K562 (cell line): ENCODE data around the gene SLC48A1. TPM values are rescaled to one million over a fixed set of nuclear protein-coding genes. Genes with fewer than 3 reads are reported as not detected.

Source experiments
- ATAC-seq: fragments of 200-7000 bp; cut with Tn5 transposase; 3 replicates; pipeline ENCODE4 v1.9.1; 2020; ENCODE audit warnings: moderate library complexity
- BruUV-seq: library from RNA; stranded (reverse); fragments of 400-500 nt; replicated peaks from 2 replicates; lab custom pipeline; 2021; lab: Mats Ljungman, UMichigan
- CTCF ChIA-PET: fragments of 300-600 bp; formaldehyde crosslinking; extraction: SDS; loops from one replicate; lab custom pipeline; 2021; ENCODE audit warnings: low intra/inter-chr PET ratio; lab: Yijun Ruan, JAX
- POLR2A ChIA-PET: fragments of 300-600, 350-650 bp; sonication (Branson Sonifier 250); formaldehyde crosslinking; extraction: SDS; loops from one replicate; lab custom pipeline; 2021; ENCODE audit warnings: antibody characterized with exemption, inconsistent platforms; lab: Yijun Ruan, JAX
- DNase-seq, 4 experiments: peaks; one replicate each; pipeline versions ENCODE4 v3.0.0 to v3.0.0-alpha.2; 2011 to 2018; ENCODE audit warnings: low spot score in 3 of 4, mixed read lengths in 3 of 4; ENCODE audit errors: extremely low read depth in 1 of 4
- FAIRE-seq: peaks from 2 replicates; lab custom pipeline; 2011; peaks lifted over from hg19 to GRCh38; lab: Jason Lieb, UNC
- H2AFZ ChIP-seq: 2 replicates; pipeline ENCODE4 v1.6.0; 2011; ENCODE audit warnings: low read depth, low read length, control low read depth, inconsistent platforms
- H3K27ac ChIP-seq: fragments of 200-600 bp; 3 replicates; pipeline ENCODE4 v1.8.0; 2011; ENCODE audit warnings: low read depth, mild to moderate bottlenecking, control low read depth, inconsistent platforms, low read length, moderate library complexity, mixed read lengths; ENCODE audit errors: extremely low read depth
- H3K27me3 ChIP-seq, 2 experiments: fragments of 300-600 bp in 1 of 2; 2 replicates in 1 of 2; 3 replicates in 1 of 2; pipeline versions ENCODE4 v1.6.0 to v1.8.0; 2011; ENCODE audit warnings: inconsistent platforms in 2 of 2, low read length in 2 of 2, mild to moderate bottlenecking in 1 of 2, mixed read lengths in 1 of 2, moderate library complexity in 1 of 2; ENCODE audit not compliant: control insufficient read depth in 2 of 2, insufficient read depth in 2 of 2
- H3K36me3 ChIP-seq: fragments of 300-600 bp; 3 replicates; pipeline ENCODE4 v1.8.0; 2011; ENCODE audit warnings: mild to moderate bottlenecking, low read length, inconsistent platforms; ENCODE audit not compliant: control insufficient read depth, insufficient read depth
- H3K4me1 ChIP-seq, 2 experiments: fragments of 200-600 bp in 1 of 2; replicated peaks in 1 of 2; 2 replicates in 1 of 2; 3 replicates in 1 of 2; pipeline versions ENCODE4 v1.5.1 to v1.8.0; 2011; ENCODE audit warnings: inconsistent platforms in 2 of 2, low read length in 2 of 2, mild to moderate bottlenecking in 1 of 2, mixed read lengths in 1 of 2, moderate library complexity in 1 of 2; ENCODE audit not compliant: control insufficient read depth in 2 of 2, insufficient read depth in 2 of 2
- H3K4me2 ChIP-seq: 2 replicates; pipeline ENCODE4 v1.6.1; 2011; ENCODE audit warnings: low read length, control low read depth, inconsistent platforms, mixed read lengths; ENCODE audit not compliant: insufficient read depth
- H3K4me3 ChIP-seq: fragments of 200-600 bp; sonication (generic), shearing (Covaris generic); 2 replicates; pipeline ENCODE4 v1.5.1; 2016; ENCODE audit warnings: control low read depth, inconsistent platforms
- H3K79me2 ChIP-seq: fragments of 200-600 bp; 3 replicates; pipeline ENCODE4 v1.8.0; 2011; ENCODE audit warnings: low read length, inconsistent platforms; ENCODE audit not compliant: control insufficient read depth, insufficient read depth
- H3K9ac ChIP-seq, 2 experiments: 2 replicates each; pipeline versions ENCODE4 v1.6.0 to v1.6.1; 2011; ENCODE audit warnings: low read depth in 2 of 2, low read length in 2 of 2, control low read depth in 1 of 2, inconsistent platforms in 1 of 2, mild to moderate bottlenecking in 1 of 2, mixed read lengths in 1 of 2; ENCODE audit not compliant: insufficient read depth in 1 of 2
- H3K9me1 ChIP-seq: one replicate; pipeline ENCODE4 v1.6.0; 2011; ENCODE audit warnings: inconsistent platforms, mild to moderate bottlenecking, low read length, moderate library complexity; ENCODE audit not compliant: control insufficient read depth, insufficient read depth
- H3K9me3 ChIP-seq: replicated peaks from 2 replicates; pipeline ENCODE4 v1.5.1; 2011; ENCODE audit warnings: low read depth, low read length, inconsistent platforms; ENCODE audit not compliant: control insufficient read depth, insufficient read depth
- H4K20me1 ChIP-seq: replicated peaks from 2 replicates; pipeline ENCODE4 v1.6.1; 2011; ENCODE audit warnings: low read length, inconsistent platforms, mixed read lengths; ENCODE audit not compliant: control insufficient read depth, insufficient read depth
- MAX ChIP-seq: sonication (generic); formaldehyde crosslinking; IDR thresholded peaks from 2 replicates; pipeline ENCODE4 v1.9.0; 2022; ENCODE audit warnings: mild to moderate bottlenecking, missing genetic modification reagents
- POLR2G ChIP-seq: fragments of 200-400 bp; formaldehyde crosslinking; IDR thresholded peaks from 2 replicates; pipeline ENCODE4 v1.6.1; 2017; ENCODE audit warnings: low read depth, mild to moderate bottlenecking, antibody characterized with exemption, low read length, moderate library complexity
- WGBS: fragments of 100-300 bp; shearing (Covaris generic); methylation state at CpG from one replicate; pipeline ENCODE4 v1.1.6; 2016; ENCODE audit warnings: low coverage, mixed read lengths; ENCODE audit not compliant: insufficient coverage; ENCODE audit errors: missing lambda C conversion rate; 5-methylcytosine and 5-hydroxymethylcytosine counted together
- in situ Hi-C: fragments of 300-500 bp; cut with MboI; formaldehyde crosslinking; loops from 4 replicates; pipeline ENCODE4 v1.15.0; 2018; ENCODE audit warnings: inconsistent platforms, mixed read lengths
- intact Hi-C: fragments of 100-400 bp; cut with micrococcal nuclease; formaldehyde crosslinking; loops from 2 replicates; pipeline ENCODE4 v1.14.2; 2022
- polyA plus RNA-seq, 8 experiments: library from polyadenylated mRNA; depleted of rRNA in 4 of 8; stranded (reverse) in 5 of 8; unstranded in 3 of 8; fragments of >200 nt; fragmentation: Nextera tagmentation in 2 of 8; fragmentation: Illumina TruSeq in 1 of 8; extraction: Ambion mirVana in 2 of 8; extraction: Trizol in 1 of 8; gene quantifications; 2 replicates each; pipeline versions ENCODE4 v1.2.1 to v1.2.3, GENCODE V29; 2011 to 2014; ENCODE audit warnings: inconsistent platforms in 1 of 8, missing spikeins in 1 of 8
- total RNA-seq, 7 experiments: library from RNA; depleted of rRNA in 6 of 7; stranded (reverse); fragments of >200 nt in 6 of 7; fragmentation: Illumina TruSeq in 2 of 7; extraction: Trizol in 2 of 7; gene quantifications; 2 replicates each; pipeline versions ENCODE4 v1.2.1 to v1.2.3, GENCODE V29; 2011 to 2021; ENCODE audit warnings: low replicate concordance in 1 of 7

Gene SLC48A1
- total and polyA plus RNA-seq, 9 of the 15 experiments (the other 6 are each of a cell fraction or from before 2014, with no cell fraction given), result 10.7 to 37.5 (median 18.7) TPM

- TF ChIP-seq MAX (CRISPR knock-in tag) (no peak), POLR2G (peak; percentile 44; the same call in 1 of the 2 replicates)
Observed at GRCh38 chr12:47801904-47802246, 28.8 kb downstream of the SLC48A1 start.

GRCh38 chr12:47802312-47802711 is 29.3 kb downstream of the SLC48A1 start:
- H3K36me3 ChIP-seq, result peaks cover 89% of the 10 kb centered on the region; the same call in 2 of the 3 replicates

More at GRCh38 chr12:47801904-47802246, 28.8 kb downstream of the SLC48A1 start:
- intact Hi-C loops (no loop called here), in situ Hi-C loops (no loop called here)
- H2AFZ ChIP-seq, result no peak overlapping the region
- H3K4me1 ChIP-seq, result peaks cover 2 to 48% of the 10 kb centered on the region in 2 experiments
- FAIRE-seq (no peak), DNase-seq (no peak), ATAC-seq (no peak)
- H3K27me3 ChIP-seq, result no peaks in the 10 kb centered on the region
- H3K9me1 ChIP-seq, result peaks cover 5% of the 10 kb centered on the region
- 0 out of 4 replicates have a peak overlapping the region, but pooled peaks of 1 of the 2 experiments have one; percentile 63 for H3K9ac ChIP-seq
- ChIA-PET CTCF (no interaction called here), POLR2A (interaction anchor here (0.6 to 1.4 kb wide), 4 partner anchors 9 to 32 kb away, joined by 3 to 4 read pairs (median 3); no protein-coding TSS in a partner anchor)
- H3K79me2 ChIP-seq, result peaks cover 80% of the 10 kb centered on the region
- no peak overlapping the region for H3K4me3 ChIP-seq
- H3K36me3 ChIP-seq, result peaks cover 92% of the 10 kb centered on the region; the same call in 2 of the 3 replicates
- no peaks in the 10 kb centered on the region for H3K9me3 ChIP-seq
- WGBS, result 92% methylated on average over 5 of the region's 9 CpGs
- peaks cover 7% of the 10 kb centered on the region; the same call in 1 of the 2 replicates for H4K20me1 ChIP-seq
- H3K27ac ChIP-seq, result no peak overlapping the region
- BruUV-seq, result no TSS peak
- H3K4me2 ChIP-seq, result no peak overlapping the region

More at GRCh38 chr12:47802312-47802711, 29.3 kb downstream of the SLC48A1 start:
- no peaks in the 10 kb centered on the region for H3K9me3 ChIP-seq
- H2AFZ ChIP-seq, result no peak overlapping the region
- H3K27me3 ChIP-seq, result no peaks in the 10 kb centered on the region
- peaks cover 7% of the 10 kb centered on the region; the same call in 1 of the 2 replicates for H4K20me1 ChIP-seq
- no TSS peak for BruUV-seq
- ATAC-seq, result peak; percentile 24; the same call in 1 of the 3 replicates
- WGBS, result 58% methylated on average over 5 of the region's 5 CpGs
- CTCF ChIA-PET, result no interaction called here
- no peak overlapping the region for H3K4me2 ChIP-seq
- POLR2A ChIA-PET, result interaction anchor here (0.6 to 0.9 kb wide), 3 partner anchors 9 to 32 kb away, joined by 3 to 4 read pairs (median 3); no protein-coding TSS in a partner anchor
- peaks cover 84% of the 10 kb centered on the region for H3K79me2 ChIP-seq
- intact Hi-C loops (no loop called here), in situ Hi-C loops (no loop called here)
- no peak for DNase-seq
- H3K27ac ChIP-seq, result peak overlapping the region; percentile 10; the same call in 1 of the 3 replicates
- peak overlapping the region in 1 of 2 experiments; percentile 59; a peak in 1 of 4 replicates for H3K9ac ChIP-seq
- peaks cover 5 to 51% of the 10 kb centered on the region in 2 experiments for H3K4me1 ChIP-seq
- H3K4me3 ChIP-seq, result no peak overlapping the region
- no peak for FAIRE-seq
- H3K9me1 ChIP-seq, result peaks cover 5% of the 10 kb centered on the region
